Endothelial cell (in vitro differentiated cells): ENCODE data around the gene SECTM1. TPM values are rescaled to one million over a fixed set of nuclear protein-coding genes. Genes with fewer than 3 reads are reported as not detected.
"Not testable (repeated sequence)": the region's sequence is repeated elsewhere in the genome, so short reads cannot be mapped to it uniquely, and the experiment has no call there.

Experiments used
- DNase-seq: peaks from one replicate; pipeline ENCODE4 v3.0.0; 2021; ENCODE audit warnings: low spot score
- H3K27ac Mint-ChIP-seq: one replicate; pipeline ENCODE4 v1.8.0; 2021; ENCODE audit warnings: mixed read lengths, inconsistent platforms; ENCODE audit not compliant: unreplicated experiment
- H3K27me3 Mint-ChIP-seq: one replicate; pipeline ENCODE4 v1.8.0; 2021; ENCODE audit warnings: mild to moderate bottlenecking, moderate library complexity, mixed read lengths, inconsistent platforms; ENCODE audit not compliant: unreplicated experiment
- H3K36me3 Mint-ChIP-seq: one replicate; pipeline ENCODE4 v1.8.0; 2021; ENCODE audit warnings: mild to moderate bottlenecking, low read depth, mixed read lengths, inconsistent platforms; ENCODE audit not compliant: unreplicated experiment
- H3K4me1 Mint-ChIP-seq: one replicate; pipeline ENCODE4 v1.8.0; 2021; ENCODE audit warnings: mild to moderate bottlenecking, mixed read lengths, inconsistent platforms; ENCODE audit not compliant: unreplicated experiment
- H3K4me3 Mint-ChIP-seq: one replicate; pipeline ENCODE4 v1.8.0; 2021; ENCODE audit warnings: mild to moderate bottlenecking, mixed read lengths, inconsistent platforms; ENCODE audit not compliant: unreplicated experiment
- H3K9me3 Mint-ChIP-seq: one replicate; pipeline ENCODE4 v1.8.0; 2021; ENCODE audit warnings: mixed read lengths, inconsistent platforms; ENCODE audit not compliant: unreplicated experiment
- total RNA-seq: library from RNA; stranded (reverse); fragmentation: NEBNext Ultra II Directional; extraction: Animal tissue kit (Norgen Biotek cat#: 25700); gene quantifications from one replicate; pipeline ENCODE4 v1.2.1, GENCODE V29; 2021; ENCODE audit not compliant: unreplicated experiment
- TF ChIP-seq, protein P1 (sequence below): fragments of 200-600 bp; sonication (generic); IDR thresholded peaks from one replicate; pipeline ENCODE4 v1.5.0; 2021; ENCODE audit warnings: antibody characterized with exemption; ENCODE audit not compliant: unreplicated experiment

Gene SECTM1
- total RNA-seq, 1 donor from 2014 or later, result not detected

GRCh38 chr17:82374626-82375331 lies 41.2 kb upstream of the SECTM1 start:
- H3K27me3 Mint-ChIP-seq, result peaks cover 10% of the 10 kb centered on the region
- TF ChIP-seq, protein P1, sequence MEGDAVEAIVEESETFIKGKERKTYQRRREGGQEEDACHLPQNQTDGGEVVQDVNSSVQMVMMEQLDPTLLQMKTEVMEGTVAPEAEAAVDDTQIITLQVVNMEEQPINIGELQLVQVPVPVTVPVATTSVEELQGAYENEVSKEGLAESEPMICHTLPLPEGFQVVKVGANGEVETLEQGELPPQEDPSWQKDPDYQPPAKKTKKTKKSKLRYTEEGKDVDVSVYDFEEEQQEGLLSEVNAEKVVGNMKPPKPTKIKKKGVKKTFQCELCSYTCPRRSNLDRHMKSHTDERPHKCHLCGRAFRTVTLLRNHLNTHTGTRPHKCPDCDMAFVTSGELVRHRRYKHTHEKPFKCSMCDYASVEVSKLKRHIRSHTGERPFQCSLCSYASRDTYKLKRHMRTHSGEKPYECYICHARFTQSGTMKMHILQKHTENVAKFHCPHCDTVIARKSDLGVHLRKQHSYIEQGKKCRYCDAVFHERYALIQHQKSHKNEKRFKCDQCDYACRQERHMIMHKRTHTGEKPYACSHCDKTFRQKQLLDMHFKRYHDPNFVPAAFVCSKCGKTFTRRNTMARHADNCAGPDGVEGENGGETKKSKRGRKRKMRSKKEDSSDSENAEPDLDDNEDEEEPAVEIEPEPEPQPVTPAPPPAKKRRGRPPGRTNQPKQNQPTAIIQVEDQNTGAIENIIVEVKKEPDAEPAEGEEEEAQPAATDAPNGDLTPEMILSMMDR, result no peak
- DNase-seq, result no peak
- H3K4me3 Mint-ChIP-seq, result no peak overlapping the region
- H3K4me1 Mint-ChIP-seq, result peaks cover 4% of the 10 kb centered on the region
- no peaks in the 10 kb centered on the region for H3K9me3 Mint-ChIP-seq
- no peaks in the 10 kb centered on the region for H3K36me3 Mint-ChIP-seq
- no peak overlapping the region for H3K27ac Mint-ChIP-seq

DNA sequence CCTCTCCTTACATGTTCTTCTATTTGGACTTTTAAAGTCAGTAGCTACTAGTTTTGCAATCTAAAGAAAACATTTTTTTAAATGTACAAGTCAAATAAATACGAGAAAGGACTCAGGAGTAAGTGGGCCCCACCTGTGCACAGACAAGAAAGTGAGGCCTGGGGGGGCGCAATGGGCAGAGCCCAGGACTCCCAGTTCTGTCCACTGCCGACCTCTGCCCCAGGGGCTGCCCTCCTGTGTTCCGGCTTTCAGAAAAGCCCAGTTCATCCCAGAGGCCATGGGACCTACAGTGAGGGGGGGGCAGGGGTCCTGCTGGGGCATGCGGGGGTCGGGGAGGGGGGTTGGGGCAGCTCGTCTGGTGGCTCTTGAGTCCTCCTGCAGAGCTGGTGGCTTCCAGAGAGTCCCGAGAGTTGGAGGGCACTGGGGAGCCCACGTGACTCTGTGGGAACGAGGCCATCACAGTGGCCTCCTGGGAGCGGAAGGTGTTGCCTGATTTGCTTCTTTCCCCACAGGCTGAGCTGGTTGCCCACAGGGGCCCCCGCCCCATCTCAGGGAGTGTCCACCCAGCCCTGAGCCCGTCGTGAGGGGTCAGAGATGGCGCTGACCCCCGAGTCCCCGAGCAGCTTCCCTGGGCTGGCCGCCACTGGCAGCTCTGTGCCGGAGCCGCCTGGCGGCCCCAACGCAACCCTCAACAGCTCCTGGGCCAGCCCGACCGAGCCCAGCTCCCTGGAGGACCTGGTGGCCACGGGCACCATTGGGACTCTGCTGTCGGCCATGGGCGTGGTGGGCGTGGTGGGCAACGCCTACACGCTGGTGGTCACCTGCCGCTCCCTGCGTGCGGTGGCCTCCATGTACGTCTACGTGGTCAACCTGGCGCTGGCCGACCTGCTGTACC lies 40.4 kb upstream of the SECTM1 start:
- Mint-ChIP-seq H3K36me3 (no peaks in the 10 kb centered on the region), H3K27me3 (peaks cover 11% of the 10 kb centered on the region), H3K9me3 (no peaks in the 10 kb centered on the region), H3K4me1 (peaks cover 4% of the 10 kb centered on the region), H3K4me3 (no peak overlapping the region), H3K27ac (no peak overlapping the region)
- DNase-seq, result no peak
- TF ChIP-seq, protein P1, result no peak

DNA sequence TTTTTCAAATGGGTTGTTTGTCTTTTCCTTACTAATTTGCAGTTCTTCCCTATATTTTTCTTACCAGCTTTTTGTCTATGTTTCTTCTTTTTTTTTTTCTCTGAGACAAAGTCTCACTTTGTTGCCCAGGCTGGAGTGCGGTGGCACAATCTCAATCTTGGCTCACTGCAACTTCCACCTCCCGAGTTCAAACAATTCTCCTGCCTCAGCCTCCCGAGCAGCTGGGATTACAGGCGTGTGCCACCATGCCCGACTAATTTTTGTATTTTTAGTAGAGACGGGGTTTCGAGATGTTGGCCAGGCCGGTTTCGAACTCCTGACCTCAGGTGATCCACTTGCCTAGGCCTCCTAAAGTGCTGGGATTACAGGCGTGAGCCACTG lies 39.5 kb upstream of the SECTM1 start:
- Mint-ChIP-seq H3K27me3 (peaks cover 11% of the 10 kb centered on the region), H3K4me3 (peak overlapping the region; percentile 15)
- DNase-seq, H3K9me3 Mint-ChIP-seq, H3K27ac Mint-ChIP-seq, H3K4me1 Mint-ChIP-seq, H3K36me3 Mint-ChIP-seq: not testable (repeated sequence)

- H3K27ac Mint-ChIP-seq, result no peak overlapping the region
- H3K4me1 Mint-ChIP-seq, result peaks cover 4% of the 10 kb centered on the region
- H3K4me3 Mint-ChIP-seq, result peak overlapping the region; percentile 15
- no peaks in the 10 kb centered on the region for H3K9me3 Mint-ChIP-seq
- TF ChIP-seq, protein P1, result no peak
- DNase-seq, result no peak
- peaks cover 11% of the 10 kb centered on the region for H3K27me3 Mint-ChIP-seq
- no peaks in the 10 kb centered on the region for H3K36me3 Mint-ChIP-seq
These were observed 38.9 kb upstream of the SECTM1 start for GRCh38 chr17:82372249-82373071.
